Gastrocnemius medialis (tissue), 4 donors: Measurements from ENCODE around the gene HYAL3.

Experiments
- CTCF ChIP-seq, 5 experiments: fragments of 450-650 bp in 3 of 5; fragments of 200-600 bp in 2 of 5; sonication (generic) in 2 of 5; IDR thresholded peaks in 4 of 5; conservative IDR thresholded peaks in 1 of 5; 1 replicate in 4 of 5; 2 replicates in 1 of 5; pipeline ENCODE4 v1.5.1; 2016 to 2019; ENCODE audit warnings: antibody characterized with exemption in 5 of 5, mild to moderate bottlenecking in 3 of 5, moderate library complexity in 3 of 5
- POLR2A ChIP-seq, 2 donors: fragments of 450-650 bp; IDR thresholded peaks; one replicate each; pipeline ENCODE4 v1.6.1; 2017; ENCODE audit warnings: antibody characterized with exemption in 2 of 2, mild to moderate bottlenecking in 2 of 2, moderate library complexity in 2 of 2

- TF ChIP-seq CTCF (IDR thresholded peaks at IDR 0.05 in 4 of 5, conservative IDR thresholded peaks at IDR 0.05 in 1 of 5): no peak
- no peak for TF ChIP-seq POLR2A (IDR thresholded peaks at IDR 0.05)
Measured at GRCh38 chr3:50342813-50343633, 43.8 kb upstream of the HYAL3 start.
